Stimulated activated CD4-positive, alpha-beta T cell treated with anti-CD3 and anti-CD28 coated beads, Interleukin-2, amount 100 ng/mL, for 24 hours (primary cell): ENCODE measurements around the gene OR8D4.
"Not testable (repeated sequence)": the region's sequence is repeated elsewhere in the genome, so short reads cannot be mapped to it uniquely, and the experiment has no call there.

Experiments used
- DNase-seq, 2 donors: peaks; one replicate each; pipeline ENCODE4 v3.0.0-alpha.2; 2020

Gene OR8D4

GRCh38 chr11:123901867-123902266, at the start of gene OR8D4:
TSS of gene OR8D4 (plus strand) at chr11:123902167. CDS start at chr11:123906432, 4,265 bp downstream.
- no peak for DNase-seq

DNA sequence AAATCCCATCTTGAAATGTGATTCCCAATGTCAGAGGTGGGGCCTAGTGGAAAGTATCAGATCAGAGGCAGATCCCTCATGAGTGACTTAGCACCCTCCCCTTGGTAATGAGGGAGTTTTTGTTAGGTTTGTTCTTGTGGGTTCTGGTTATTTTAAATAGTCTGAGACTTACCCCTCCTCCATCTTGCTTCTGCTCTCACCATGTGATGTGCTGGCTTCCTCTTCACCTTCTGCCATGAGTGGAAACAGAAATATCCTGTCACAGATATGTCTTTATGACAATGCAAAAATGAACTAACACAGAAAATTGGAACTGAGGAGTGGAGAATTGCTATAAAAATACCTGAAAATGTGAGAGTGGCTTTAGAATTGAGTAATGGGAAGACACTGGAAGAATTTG, 49.6 kb upstream of the OR8D4 start:
- DNase-seq: no peak

DNA sequence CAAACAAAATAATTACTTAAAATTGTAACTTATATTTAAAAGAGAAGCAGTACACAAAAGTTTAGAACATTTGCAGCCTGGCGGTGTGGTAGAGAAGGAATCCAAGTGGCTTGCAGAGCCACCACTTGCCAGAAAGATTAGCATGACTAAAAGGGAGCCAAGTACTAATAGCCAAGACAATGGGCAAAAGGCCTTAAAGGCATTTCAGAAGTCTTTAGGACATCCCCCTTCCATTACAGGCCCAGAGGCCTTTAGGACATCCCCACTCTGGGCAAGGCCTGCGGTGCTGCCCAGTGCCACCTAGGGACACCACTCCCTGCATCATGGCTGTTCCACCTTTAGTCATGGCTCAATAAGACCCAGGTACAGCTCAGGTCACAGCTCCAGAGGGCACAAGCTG, 48.9 kb upstream of the OR8D4 start:
- DNase-seq: no peak

GRCh38 chr11:123856444-123856843, 45.5 kb upstream of the OR8D4 start:
- no peak for DNase-seq

- DNase-seq: no peak
These were observed 42.2 kb upstream of the OR8D4 start for GRCh38 chr11:123859731-123860130.

DNA sequence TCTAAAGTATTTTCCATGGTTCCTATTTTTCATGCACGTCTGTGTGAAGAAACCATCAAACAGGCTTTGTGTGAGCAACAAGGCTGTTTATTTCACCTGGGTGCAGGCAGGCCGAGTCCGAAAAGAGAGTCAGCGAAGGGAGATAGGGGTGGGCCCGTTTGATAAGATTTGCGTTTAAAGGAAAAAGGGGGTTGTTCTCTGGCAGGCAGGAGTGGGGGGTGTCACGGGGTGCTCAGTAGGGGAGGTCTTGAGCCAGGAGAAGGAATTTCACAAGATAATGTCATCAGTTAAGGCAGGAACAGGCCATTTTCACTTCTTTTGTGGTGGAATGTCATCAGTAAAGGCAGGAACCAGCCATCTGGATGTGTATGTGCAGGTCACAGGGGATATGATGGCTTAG, 36.7 kb upstream of the OR8D4 start:
- DNase-seq: not testable (repeated sequence)

DNA sequence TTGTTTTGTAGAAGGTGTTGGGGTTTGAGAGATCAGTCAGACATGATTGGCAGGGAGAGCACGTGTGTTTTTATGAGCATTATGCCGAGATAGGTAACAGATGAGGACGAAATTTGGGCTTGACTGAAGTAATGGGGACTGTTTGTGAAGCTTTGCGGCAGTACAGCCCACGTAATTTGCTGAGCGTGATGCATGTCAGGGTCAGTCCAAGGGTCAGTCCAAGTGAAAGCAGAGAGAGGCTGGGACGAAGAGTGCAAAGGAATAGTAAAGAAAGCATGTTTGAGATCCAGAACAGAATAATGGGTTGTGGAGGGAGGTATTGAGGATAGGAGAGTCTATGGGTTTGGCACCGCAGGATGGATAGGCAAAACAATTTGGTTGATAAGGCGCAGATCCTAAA, 34.2 kb upstream of the OR8D4 start:
- not testable (repeated sequence) for DNase-seq

- DNase-seq: no peak
These were observed 21.1 kb upstream of the OR8D4 start for GRCh38 chr11:123880912-123881311.

GRCh38 chr11:123885570-123885969, 16.4 kb upstream of the OR8D4 start, which contains the start of gene TMEM225:
TSS of gene TMEM225 (minus strand) at chr11:123885670. CDS start at chr11:123885425, 245 bp downstream.
- DNase-seq: no peak

DNA sequence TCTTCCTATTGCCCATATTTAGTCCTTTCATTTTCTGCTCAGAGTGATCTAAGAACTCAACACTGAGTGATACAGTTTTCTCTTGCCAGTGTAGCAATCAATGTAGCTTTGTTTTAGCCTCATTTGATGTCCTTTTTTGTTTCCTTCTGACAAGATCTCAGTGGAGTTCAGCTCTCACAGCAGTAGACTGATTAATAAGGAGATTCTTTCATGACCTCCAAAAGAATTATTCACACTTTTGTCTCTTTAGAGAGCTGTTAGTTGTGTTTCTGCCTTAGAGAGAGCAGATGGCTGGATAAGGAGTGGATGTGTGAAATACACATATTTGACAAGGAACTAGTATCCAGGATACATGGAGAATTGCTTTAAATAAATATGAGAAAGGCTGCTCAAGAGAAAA, 9.9 kb upstream of the OR8D4 start:
- DNase-seq: no peak

GRCh38 chr11:123899792-123900191, 2.2 kb upstream of the OR8D4 start:
- DNase-seq: no peak

DNA sequence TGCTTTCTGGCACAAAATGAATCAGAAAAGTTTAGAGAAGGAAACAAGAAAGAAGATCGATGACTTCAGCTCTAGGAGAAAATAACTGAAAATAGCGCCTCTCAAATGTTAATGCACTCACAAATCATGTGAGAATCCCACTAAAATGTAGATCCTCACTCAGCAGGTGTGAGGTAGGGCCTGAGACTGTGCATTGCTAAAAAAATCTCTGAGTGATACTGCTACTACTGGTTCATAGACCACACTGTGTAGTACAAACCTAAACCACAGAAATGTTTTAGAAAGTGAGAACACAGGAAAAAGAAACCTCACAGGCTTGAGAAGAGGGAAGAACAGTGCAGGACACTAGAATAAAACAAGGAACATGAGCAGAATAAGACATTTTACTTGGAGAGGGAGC, 2.0 kb downstream of the OR8D4 start:
- DNase-seq: no peak

- DNase-seq: no peak
These were observed 3.0 kb downstream of the OR8D4 start for GRCh38 chr11:123904932-123905331.

GRCh38 chr11:123905826-123906225, 3.9 kb downstream of the OR8D4 start:
- no peak for DNase-seq

DNA sequence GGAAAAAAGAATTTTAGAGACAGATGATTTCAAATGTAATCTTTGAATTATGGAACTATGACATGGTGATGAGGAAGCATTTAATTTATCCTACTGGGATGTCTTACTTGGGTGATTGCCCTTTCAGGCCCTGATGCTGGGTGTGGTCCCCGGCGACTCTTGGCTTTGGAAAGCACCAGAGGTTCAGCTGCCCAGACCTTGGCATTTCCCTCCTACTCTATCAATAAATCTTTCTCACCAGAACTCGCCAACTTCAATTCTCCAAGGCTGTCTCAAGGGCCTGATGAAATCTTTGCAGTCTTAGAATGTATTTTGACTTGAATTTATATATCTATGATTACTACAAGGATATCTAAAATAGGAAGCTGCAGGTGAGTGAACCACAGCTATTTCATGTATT, 19.0 kb downstream of the OR8D4 start:
- no peak for DNase-seq

DNA sequence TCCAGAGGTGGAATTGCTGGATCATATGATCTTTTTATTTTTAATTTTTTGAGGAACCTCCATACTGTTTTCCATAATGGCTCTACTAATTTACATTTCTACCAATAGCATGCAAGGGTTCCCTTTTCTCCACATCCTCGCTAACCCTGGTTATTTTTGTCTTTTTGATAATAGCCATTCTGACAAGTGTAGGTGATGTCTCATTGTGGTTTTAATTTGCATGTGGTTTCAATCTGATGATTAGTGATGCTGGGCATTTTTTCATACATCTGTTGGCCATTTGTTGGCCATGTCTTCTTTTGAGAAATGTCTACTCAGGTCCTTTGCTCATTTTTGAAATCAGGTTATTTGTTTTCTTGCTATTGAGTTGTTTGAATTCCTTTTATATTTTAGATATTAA, 22.1 kb downstream of the OR8D4 start:
- no peak for DNase-seq

DNA sequence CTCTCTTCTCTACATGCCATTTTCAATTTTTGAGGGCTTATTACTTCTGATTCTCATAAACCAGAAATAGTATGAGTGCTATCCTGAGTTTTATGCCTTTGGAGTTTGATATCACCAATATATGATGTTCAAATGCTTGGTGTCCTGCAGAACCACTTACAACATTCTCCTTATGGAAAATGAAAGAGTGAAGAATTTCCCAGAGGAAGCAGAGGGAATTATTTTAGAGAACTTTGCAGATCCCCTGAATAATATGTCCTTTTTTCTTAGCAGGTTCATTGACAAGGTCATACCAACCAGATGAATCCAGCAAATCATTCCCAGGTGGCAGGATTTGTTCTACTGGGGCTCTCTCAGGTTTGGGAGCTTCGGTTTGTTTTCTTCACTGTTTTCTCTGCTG, 37.4 kb downstream of the OR8D4 start, which contains the start of gene OR4D5:
TSS of gene OR4D5 (plus strand) at position 301 of the 400 bp plus-strand sequence. CDS start at position 301, 0 bp downstream.
- no peak for DNase-seq

GRCh38 chr11:123942413-123942812, 40.4 kb downstream of the OR8D4 start:
- no peak for DNase-seq

DNA sequence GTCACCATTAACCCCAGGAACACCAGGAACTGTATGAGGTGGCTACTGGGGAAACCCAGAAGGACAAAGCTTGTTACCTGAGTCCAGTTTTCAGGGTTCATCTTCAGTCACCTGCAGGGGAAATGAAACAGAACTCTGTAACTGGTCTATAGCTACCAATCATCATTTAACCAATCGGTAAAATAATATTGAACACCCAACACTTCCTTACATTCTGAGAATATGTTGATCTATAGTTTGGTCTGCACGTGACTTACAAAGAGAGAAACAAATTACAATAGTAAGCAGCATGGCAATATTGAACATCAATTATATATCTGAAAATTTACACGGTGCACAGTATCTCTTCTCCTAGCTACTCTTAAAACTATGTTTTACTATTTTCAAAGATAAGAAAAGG, 41.8 kb downstream of the OR8D4 start, which contains the start of gene OR6T1:
TSS of gene OR6T1 (minus strand) at position 101 of the 400 bp plus-strand sequence. CDS start at position 101, 0 bp downstream.
- DNase-seq: no peak

GRCh38 chr11:123945132-123945531, 43.2 kb downstream of the OR8D4 start:
- no peak for DNase-seq

DNA sequence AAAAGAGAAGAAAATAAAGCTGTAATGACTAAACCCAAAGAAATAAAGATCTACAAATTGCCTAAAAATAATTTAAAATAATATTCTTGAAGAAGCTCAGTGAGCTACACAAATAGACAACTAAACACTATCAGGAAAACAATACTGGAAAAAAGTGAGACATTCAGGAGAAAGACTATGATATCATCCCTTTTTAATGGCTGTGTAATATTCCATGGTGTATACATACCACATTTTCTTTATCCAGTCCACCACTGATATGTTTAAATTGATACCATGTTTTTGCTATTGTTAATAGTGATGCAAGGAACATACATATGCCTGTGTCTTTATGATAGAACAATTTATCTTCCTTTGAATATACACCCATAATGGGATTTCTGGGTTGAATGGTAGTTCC, 54.8 kb downstream of the OR8D4 start:
- DNase-seq: no peak
